DOHH2 (cell line): Measurements from ENCODE around the gene NUP85.

Experiments
- H3F3A ChIP-seq: fragments of 200-600 bp; sonication (generic), shearing (Covaris generic); 2 replicates; pipeline ENCODE4 v1.6.0; 2016; ENCODE audit warnings: antibody characterized with exemption, mild to moderate bottlenecking; ENCODE audit not compliant: control insufficient read depth, insufficient read depth
- H3K27ac ChIP-seq: fragments of 200-600 bp; sonication (generic); 2 replicates; pipeline ENCODE4 v1.5.1; 2014; ENCODE audit warnings: low read depth, mild to moderate bottlenecking, low read length, moderate library complexity
- H3K27me3 ChIP-seq: fragments of 200-600 bp; sonication (generic); 2 replicates; pipeline ENCODE4 v1.6.1; 2014; ENCODE audit warnings: mild to moderate bottlenecking, low read length, mixed read lengths; ENCODE audit not compliant: control insufficient read depth
- H3K36me3 ChIP-seq: fragments of 200-600 bp; sonication (generic); 2 replicates; pipeline ENCODE4 v1.6.1; 2014; ENCODE audit warnings: mild to moderate bottlenecking, low read length, moderate library complexity, mixed read lengths; ENCODE audit not compliant: control insufficient read depth
- H3K4me1 ChIP-seq: fragments of 200-600 bp; sonication (generic); 2 replicates; pipeline ENCODE4 v1.6.1; 2014; ENCODE audit warnings: mild to moderate bottlenecking, low read length, mixed read lengths; ENCODE audit not compliant: control insufficient read depth
- H3K4me2 ChIP-seq: fragments of 200-600 bp; sonication (generic); 2 replicates; pipeline ENCODE4 v1.6.0; 2014; ENCODE audit warnings: mild to moderate bottlenecking, low read length, moderate library complexity
- H3K4me3 ChIP-seq: fragments of 200-600 bp; sonication (generic); 2 replicates; pipeline ENCODE4 v1.5.1; 2014; ENCODE audit warnings: mild to moderate bottlenecking, low read length, mixed read lengths
- H3K79me2 ChIP-seq: fragments of 200-600 bp; sonication (generic); 2 replicates; pipeline ENCODE4 v1.6.1; 2014; ENCODE audit warnings: mild to moderate bottlenecking, low read length, mixed read lengths; ENCODE audit not compliant: control insufficient read depth
- H3K9me2 ChIP-seq: fragments of 200-600 bp; sonication (generic); replicated peaks from 2 replicates; pipeline ENCODE4 v1.6.1; 2014; ENCODE audit warnings: mild to moderate bottlenecking, low read length, mixed read lengths; ENCODE audit not compliant: control insufficient read depth
- H3K9me3 ChIP-seq: fragments of 200-600 bp; sonication (generic); 2 replicates; pipeline ENCODE4 v1.6.1; 2014; ENCODE audit warnings: antibody characterized with exemption, low read length, mixed read lengths; ENCODE audit not compliant: control insufficient read depth, insufficient read depth
- H4K20me1 ChIP-seq: fragments of 200-600 bp; sonication (generic); 2 replicates; pipeline ENCODE4 v1.6.0; 2014; ENCODE audit warnings: low read depth, mild to moderate bottlenecking, antibody characterized with exemption, low read length, moderate library complexity; ENCODE audit not compliant: control insufficient read depth, insufficient read depth
- EZH2phosphoT487 ChIP-seq: fragments of 200-600 bp; sonication (generic); IDR thresholded peaks from 2 replicates; pipeline ENCODE4 v1.6.1; 2017; ENCODE audit warnings: borderline replicate concordance, mild to moderate bottlenecking, antibody characterized with exemption, low read length, moderate library complexity, mixed read lengths
- TF ChIP-seq, protein P1 (sequence below): fragments of 200-600 bp; sonication (generic); IDR thresholded peaks from one replicate; pipeline ENCODE4 v1.5.1; 2014; ENCODE audit warnings: antibody characterized with exemption, mild to moderate bottlenecking, low read depth, low read length; ENCODE audit not compliant: poor library complexity, severe bottlenecking

The NUP85 gene

DNA sequence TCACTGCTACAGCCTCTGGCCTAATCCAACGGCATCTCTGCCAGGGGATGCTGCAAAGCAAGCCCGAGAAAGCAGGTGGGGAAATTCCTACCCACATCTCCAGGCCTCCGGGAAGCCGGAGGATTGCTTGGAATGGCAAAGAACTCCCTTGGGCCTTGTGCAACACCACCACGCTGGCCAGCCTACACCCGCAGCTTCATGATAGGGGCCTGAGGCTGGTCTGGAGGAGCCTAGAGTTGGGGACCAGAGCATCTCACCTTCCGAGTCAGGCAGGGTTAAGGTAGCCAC lies 35.6 kb downstream of the NUP85 start:
- Histone ChIP-seq H3K36me3 (peaks cover 96% of the 10 kb centered on the region), H3K4me3 (no peak overlapping the region), H3K9me3 (no peaks in the 10 kb centered on the region), H3K9me2 (no peaks in the 10 kb centered on the region), H3K27me3 (no peaks in the 10 kb centered on the region), H3K4me1 (peaks cover 35% of the 10 kb centered on the region), H3K27ac (no peak overlapping the region), H4K20me1 (peaks cover 4% of the 10 kb centered on the region; the same call in 1 of the 2 replicates), H3K4me2 (no peak overlapping the region), H3K79me2 (no peaks in the 10 kb centered on the region), H3F3A (peaks cover 5% of the 10 kb centered on the region; the same call in 1 of the 2 replicates)
- TF ChIP-seq EZH2phosphoT487, result no peak
- TF ChIP-seq, protein P1, sequence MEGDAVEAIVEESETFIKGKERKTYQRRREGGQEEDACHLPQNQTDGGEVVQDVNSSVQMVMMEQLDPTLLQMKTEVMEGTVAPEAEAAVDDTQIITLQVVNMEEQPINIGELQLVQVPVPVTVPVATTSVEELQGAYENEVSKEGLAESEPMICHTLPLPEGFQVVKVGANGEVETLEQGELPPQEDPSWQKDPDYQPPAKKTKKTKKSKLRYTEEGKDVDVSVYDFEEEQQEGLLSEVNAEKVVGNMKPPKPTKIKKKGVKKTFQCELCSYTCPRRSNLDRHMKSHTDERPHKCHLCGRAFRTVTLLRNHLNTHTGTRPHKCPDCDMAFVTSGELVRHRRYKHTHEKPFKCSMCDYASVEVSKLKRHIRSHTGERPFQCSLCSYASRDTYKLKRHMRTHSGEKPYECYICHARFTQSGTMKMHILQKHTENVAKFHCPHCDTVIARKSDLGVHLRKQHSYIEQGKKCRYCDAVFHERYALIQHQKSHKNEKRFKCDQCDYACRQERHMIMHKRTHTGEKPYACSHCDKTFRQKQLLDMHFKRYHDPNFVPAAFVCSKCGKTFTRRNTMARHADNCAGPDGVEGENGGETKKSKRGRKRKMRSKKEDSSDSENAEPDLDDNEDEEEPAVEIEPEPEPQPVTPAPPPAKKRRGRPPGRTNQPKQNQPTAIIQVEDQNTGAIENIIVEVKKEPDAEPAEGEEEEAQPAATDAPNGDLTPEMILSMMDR, result no peak

GRCh38 chr17:75241502-75241901 lies 36.0 kb downstream of the NUP85 start:
- peaks cover 1% of the 10 kb centered on the region for H3K79me2 ChIP-seq
- TF ChIP-seq, protein P1, result no peak
- TF ChIP-seq EZH2phosphoT487, result no peak
- H3K9me2 ChIP-seq, result no peaks in the 10 kb centered on the region
- H3K4me1 ChIP-seq, result peaks cover 39% of the 10 kb centered on the region
- no peak overlapping the region for H3K4me2 ChIP-seq
- H3K36me3 ChIP-seq, result peaks cover 96% of the 10 kb centered on the region
- H4K20me1 ChIP-seq, result peaks cover 4% of the 10 kb centered on the region; the same call in 1 of the 2 replicates
- H3F3A ChIP-seq, result peaks cover 5% of the 10 kb centered on the region; the same call in 1 of the 2 replicates
- H3K27ac ChIP-seq, result no peak overlapping the region
- no peaks in the 10 kb centered on the region for H3K27me3 ChIP-seq
- no peaks in the 10 kb centered on the region for H3K9me3 ChIP-seq
- no peak overlapping the region for H3K4me3 ChIP-seq

- H4K20me1 ChIP-seq, result peaks cover 4% of the 10 kb centered on the region; the same call in 1 of the 2 replicates
- peaks cover 94% of the 10 kb centered on the region for H3K36me3 ChIP-seq
- TF ChIP-seq EZH2phosphoT487, result no peak
- TF ChIP-seq, protein P1, result no peak
- H3K27me3 ChIP-seq, result no peaks in the 10 kb centered on the region
- H3K79me2 ChIP-seq, result peaks cover 6% of the 10 kb centered on the region
- no peaks in the 10 kb centered on the region for H3K9me2 ChIP-seq
- peaks cover 5% of the 10 kb centered on the region; the same call in 1 of the 2 replicates for H3F3A ChIP-seq
- H3K4me2 ChIP-seq, result no peak overlapping the region
- no peak overlapping the region for H3K27ac ChIP-seq
- peaks cover 41% of the 10 kb centered on the region for H3K4me1 ChIP-seq
- H3K9me3 ChIP-seq, result no peaks in the 10 kb centered on the region
- H3K4me3 ChIP-seq, result no peak overlapping the region
Measured at GRCh38 chr17:75241996-75242460, 36.5 kb downstream of the NUP85 start.
